LNCaP clone FGC (cell line): ENCODE data around the gene CCDC14.

ENCODE experiments used
- DNase-seq: peaks from one replicate; pipeline ENCODE4 v3.0.0-alpha.2; 2011; ENCODE audit warnings: low read depth
- H3K4me3 ChIP-seq: 2 replicates; pipeline ENCODE4 v1.5.1; 2011; ENCODE audit warnings: mild to moderate bottlenecking, low read depth, low read length, control low read depth
- TF ChIP-seq, protein P1 (sequence below): IDR thresholded peaks from 2 replicates; pipeline ENCODE4 v1.5.1; 2012; ENCODE audit warnings: mild to moderate bottlenecking; ENCODE audit not compliant: control insufficient read depth, insufficient read depth; ENCODE audit errors: extremely low read depth

CCDC14 gene

DNA sequence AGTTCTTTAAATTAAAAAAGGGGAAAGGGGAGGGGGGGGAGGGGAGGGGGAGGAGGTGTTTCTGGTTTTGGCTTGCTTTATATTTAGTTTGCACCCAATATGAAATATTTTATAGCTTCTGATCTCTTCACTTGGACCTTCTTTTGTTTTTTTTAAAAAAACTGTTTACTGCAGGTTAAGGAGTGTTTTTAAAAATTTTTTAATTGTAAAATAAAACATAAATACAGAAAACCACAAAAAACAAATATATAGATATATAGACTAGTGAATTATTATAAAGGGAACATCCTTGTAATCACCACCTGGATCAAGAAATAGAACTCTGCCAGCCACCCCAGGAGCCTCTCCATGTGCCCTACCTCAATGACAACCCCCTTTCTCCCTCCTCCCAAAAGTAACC is 76.0 kb downstream of the CCDC14 start:
- TF ChIP-seq, protein P1, sequence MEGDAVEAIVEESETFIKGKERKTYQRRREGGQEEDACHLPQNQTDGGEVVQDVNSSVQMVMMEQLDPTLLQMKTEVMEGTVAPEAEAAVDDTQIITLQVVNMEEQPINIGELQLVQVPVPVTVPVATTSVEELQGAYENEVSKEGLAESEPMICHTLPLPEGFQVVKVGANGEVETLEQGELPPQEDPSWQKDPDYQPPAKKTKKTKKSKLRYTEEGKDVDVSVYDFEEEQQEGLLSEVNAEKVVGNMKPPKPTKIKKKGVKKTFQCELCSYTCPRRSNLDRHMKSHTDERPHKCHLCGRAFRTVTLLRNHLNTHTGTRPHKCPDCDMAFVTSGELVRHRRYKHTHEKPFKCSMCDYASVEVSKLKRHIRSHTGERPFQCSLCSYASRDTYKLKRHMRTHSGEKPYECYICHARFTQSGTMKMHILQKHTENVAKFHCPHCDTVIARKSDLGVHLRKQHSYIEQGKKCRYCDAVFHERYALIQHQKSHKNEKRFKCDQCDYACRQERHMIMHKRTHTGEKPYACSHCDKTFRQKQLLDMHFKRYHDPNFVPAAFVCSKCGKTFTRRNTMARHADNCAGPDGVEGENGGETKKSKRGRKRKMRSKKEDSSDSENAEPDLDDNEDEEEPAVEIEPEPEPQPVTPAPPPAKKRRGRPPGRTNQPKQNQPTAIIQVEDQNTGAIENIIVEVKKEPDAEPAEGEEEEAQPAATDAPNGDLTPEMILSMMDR: no peak
- no peak for DNase-seq
- no peak overlapping the region for H3K4me3 ChIP-seq

DNA sequence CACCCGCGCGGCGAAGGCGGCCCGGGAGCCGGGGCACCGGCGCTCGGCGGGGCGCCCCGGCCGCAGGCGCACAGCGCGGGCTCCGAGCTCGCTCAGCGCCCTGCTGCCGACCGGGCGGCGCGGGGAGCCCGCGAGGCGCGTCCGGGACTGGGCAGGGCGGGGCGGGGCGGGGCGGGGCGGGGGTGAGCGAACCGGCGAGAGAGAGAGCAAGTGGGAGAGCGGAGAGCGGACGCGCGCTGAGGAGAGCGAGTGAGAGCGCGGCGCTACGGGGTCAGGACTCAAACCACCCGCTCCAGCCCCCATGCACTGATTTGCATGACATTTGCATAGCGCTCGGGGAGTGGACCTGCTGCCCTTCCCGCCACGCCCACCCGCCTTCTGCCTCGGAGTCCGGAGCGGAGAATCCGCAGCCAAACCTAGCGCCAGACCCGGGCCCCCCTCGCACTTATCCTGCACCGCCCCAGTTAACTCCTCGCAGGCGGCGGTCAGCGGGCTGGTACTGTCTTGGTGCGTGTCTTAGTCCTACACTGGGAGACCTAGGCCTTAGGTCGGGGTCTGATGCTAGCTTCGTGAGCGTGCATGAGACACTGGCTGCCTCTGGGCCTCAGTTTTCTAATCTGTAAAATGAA is 76.7 kb downstream of the CCDC14 start, which contains the start of gene MYLK:
Gene MYLK (minus strand): TSS at position 130 of the 629 bp plus-strand sequence. CDS start 90,491 bp downstream, outside the sequence.
- H3K4me3 ChIP-seq: peak within 1 kb of the TSS; percentile 46
- peak; percentile 61 for DNase-seq

DNA sequence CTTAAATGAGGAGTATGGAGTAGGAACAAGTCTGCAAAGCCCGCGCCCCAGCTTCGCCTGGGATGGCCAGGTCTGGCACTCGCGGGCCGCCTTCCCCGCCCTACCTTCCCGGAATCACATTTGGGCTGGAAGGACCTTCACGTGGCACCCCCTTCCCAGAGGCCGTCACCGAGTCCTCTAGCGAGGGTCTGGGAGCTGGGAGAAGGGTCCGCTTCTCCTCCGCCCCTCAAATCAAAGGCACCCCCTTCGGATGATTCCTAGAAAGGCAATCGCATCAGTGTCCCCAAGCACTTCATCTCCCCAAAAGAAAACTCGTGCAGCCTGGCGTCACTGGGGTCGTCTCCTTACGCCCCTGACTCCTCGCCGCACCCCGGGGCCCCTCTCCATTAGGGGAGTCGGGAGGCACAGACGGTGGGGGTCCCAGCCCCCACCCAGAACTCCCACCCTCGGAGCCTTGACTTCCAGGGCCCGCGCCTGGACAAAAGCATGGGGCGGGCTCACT is 77.3 kb downstream of the CCDC14 start:
- H3K4me3 ChIP-seq: peak overlapping the region; percentile 46
- DNase-seq: no peak
- TF ChIP-seq, protein P1: no peak

More for the DNA sequence above, 76.7 kb downstream of the CCDC14 start, which contains the start of gene MYLK:
- TF ChIP-seq, protein P1: peak; percentile 37

DNA sequence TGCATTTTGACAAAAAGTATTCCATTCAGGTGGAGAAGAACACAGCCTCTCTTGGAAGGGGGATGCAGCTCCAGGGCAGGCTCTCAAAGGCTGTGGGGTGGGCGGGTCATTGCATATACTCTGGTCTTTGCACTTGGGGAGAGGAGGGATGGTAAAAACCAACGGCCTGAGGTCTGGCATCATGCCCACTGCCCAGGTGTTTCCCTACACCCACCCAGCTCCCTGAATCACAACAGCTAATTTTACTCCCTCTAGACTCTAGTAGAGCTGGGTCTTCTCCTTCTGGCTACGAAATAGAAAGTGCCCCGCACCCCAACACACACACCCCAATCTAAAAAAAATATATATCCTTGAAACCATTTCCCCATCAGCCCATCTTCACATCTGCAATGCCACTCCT is 77.9 kb downstream of the CCDC14 start:
- no peak for DNase-seq
- TF ChIP-seq, protein P1: no peak
- no peak overlapping the region for H3K4me3 ChIP-seq

DNA sequence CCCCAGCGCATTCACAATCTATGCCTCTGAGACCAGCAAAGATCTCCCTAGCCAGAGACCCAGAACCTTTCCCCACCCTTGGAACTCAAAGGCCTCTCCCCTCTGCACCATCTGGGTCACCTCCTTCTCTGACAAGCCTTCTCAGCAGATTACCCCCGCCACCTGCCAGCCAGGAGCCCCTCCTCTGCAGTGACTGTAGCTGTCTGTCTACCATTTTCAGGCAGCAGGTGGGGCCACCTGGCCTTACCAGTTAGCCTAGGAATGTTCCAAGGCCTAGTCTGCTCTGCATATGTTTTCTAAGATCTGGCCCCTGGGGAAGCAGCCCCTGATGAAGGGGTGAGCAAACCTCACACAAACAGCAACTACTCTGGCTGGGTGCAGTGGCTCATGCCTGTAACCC is 79.3 kb downstream of the CCDC14 start:
- no peak for DNase-seq
- TF ChIP-seq, protein P1: 0 out of 2 replicates have a peak, but pooled peaks have one; percentile 1
- H3K4me3 ChIP-seq: no peak overlapping the region

DNA sequence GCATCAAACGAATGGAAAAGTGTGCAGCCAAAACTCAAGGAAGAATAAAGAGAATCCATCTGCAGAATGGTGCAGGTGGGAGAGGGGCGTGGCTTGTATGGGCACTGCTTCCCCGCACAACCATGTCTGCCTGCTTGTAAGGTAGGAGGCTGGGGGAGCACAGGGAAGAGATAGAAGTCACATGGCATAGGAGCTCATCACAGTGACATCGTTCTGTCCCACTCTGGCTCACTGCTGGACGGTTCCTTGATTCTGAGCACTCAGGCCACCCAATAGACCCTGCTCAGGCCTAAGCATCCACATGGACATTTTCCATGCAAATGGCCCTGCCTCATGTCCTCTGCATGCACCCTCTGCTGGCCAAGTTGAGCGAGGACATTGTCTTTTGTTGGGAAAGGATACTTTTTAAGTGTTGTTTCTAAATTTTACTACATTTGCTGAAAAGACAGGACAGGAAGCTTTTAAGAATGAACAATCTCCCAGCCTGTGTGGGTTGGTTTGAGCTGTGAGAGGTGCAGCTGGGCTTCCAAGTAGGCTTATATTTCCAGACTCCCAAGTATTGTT is 79.9 kb downstream of the CCDC14 start:
- DNase-seq: no peak
- TF ChIP-seq, protein P1: peak; percentile 64
- no peak overlapping the region for H3K4me3 ChIP-seq
